K562 (cell line): ENCODE data around the gene KCND1. TPM values are rescaled to one million over a fixed set of nuclear protein-coding genes. Genes with fewer than 3 reads are reported as not detected.
A peak's percentile ranks its signal among the peaks of the same experiment; 100 is the strongest.

Experiments used
- ATAC-seq: fragments of 200-7000 bp; cut with Tn5 transposase; 3 replicates; pipeline ENCODE4 v1.9.1; 2020; ENCODE audit warnings: moderate library complexity
- BruUV-seq: library from RNA; stranded (reverse); fragments of 400-500 nt; replicated peaks from 2 replicates; lab custom pipeline; 2021; lab: Mats Ljungman, UMichigan
- CTCF ChIA-PET: fragments of 300-600 bp; formaldehyde crosslinking; extraction: SDS; loops from one replicate; lab custom pipeline; 2021; ENCODE audit warnings: low intra/inter-chr PET ratio; lab: Yijun Ruan, JAX
- POLR2A ChIA-PET: fragments of 300-600, 350-650 bp; sonication (Branson Sonifier 250); formaldehyde crosslinking; extraction: SDS; loops from one replicate; lab custom pipeline; 2021; ENCODE audit warnings: antibody characterized with exemption, inconsistent platforms; lab: Yijun Ruan, JAX
- DNase-seq, 4 experiments: peaks; one replicate each; pipeline versions ENCODE4 v3.0.0 to v3.0.0-alpha.2; 2011 to 2018; ENCODE audit warnings: low spot score in 3 of 4, mixed read lengths in 3 of 4; ENCODE audit errors: extremely low read depth in 1 of 4
- FAIRE-seq: peaks from 2 replicates; lab custom pipeline; 2011; peaks lifted over from hg19 to GRCh38; lab: Jason Lieb, UNC
- H2AFZ ChIP-seq: 2 replicates; pipeline ENCODE4 v1.6.0; 2011; ENCODE audit warnings: low read depth, low read length, control low read depth, inconsistent platforms
- H3K27ac ChIP-seq: fragments of 200-600 bp; 3 replicates; pipeline ENCODE4 v1.8.0; 2011; ENCODE audit warnings: low read depth, mild to moderate bottlenecking, control low read depth, inconsistent platforms, low read length, moderate library complexity, mixed read lengths; ENCODE audit errors: extremely low read depth
- H3K27me3 ChIP-seq, 2 experiments: fragments of 300-600 bp in 1 of 2; 2 replicates in 1 of 2; 3 replicates in 1 of 2; pipeline versions ENCODE4 v1.6.0 to v1.8.0; 2011; ENCODE audit warnings: inconsistent platforms in 2 of 2, low read length in 2 of 2, mild to moderate bottlenecking in 1 of 2, mixed read lengths in 1 of 2, moderate library complexity in 1 of 2; ENCODE audit not compliant: control insufficient read depth in 2 of 2, insufficient read depth in 2 of 2
- H3K36me3 ChIP-seq: fragments of 300-600 bp; 3 replicates; pipeline ENCODE4 v1.8.0; 2011; ENCODE audit warnings: mild to moderate bottlenecking, low read length, inconsistent platforms; ENCODE audit not compliant: control insufficient read depth, insufficient read depth
- H3K4me1 ChIP-seq, 2 experiments: fragments of 200-600 bp in 1 of 2; replicated peaks in 1 of 2; 2 replicates in 1 of 2; 3 replicates in 1 of 2; pipeline versions ENCODE4 v1.5.1 to v1.8.0; 2011; ENCODE audit warnings: inconsistent platforms in 2 of 2, low read length in 2 of 2, mild to moderate bottlenecking in 1 of 2, mixed read lengths in 1 of 2, moderate library complexity in 1 of 2; ENCODE audit not compliant: control insufficient read depth in 2 of 2, insufficient read depth in 2 of 2
- H3K4me2 ChIP-seq: 2 replicates; pipeline ENCODE4 v1.6.1; 2011; ENCODE audit warnings: low read length, control low read depth, inconsistent platforms, mixed read lengths; ENCODE audit not compliant: insufficient read depth
- H3K4me3 ChIP-seq: fragments of 200-600 bp; sonication (generic), shearing (Covaris generic); 2 replicates; pipeline ENCODE4 v1.5.1; 2016; ENCODE audit warnings: control low read depth, inconsistent platforms
- H3K79me2 ChIP-seq: fragments of 200-600 bp; 3 replicates; pipeline ENCODE4 v1.8.0; 2011; ENCODE audit warnings: low read length, inconsistent platforms; ENCODE audit not compliant: control insufficient read depth, insufficient read depth
- H3K9ac ChIP-seq, 2 experiments: 2 replicates each; pipeline versions ENCODE4 v1.6.0 to v1.6.1; 2011; ENCODE audit warnings: low read depth in 2 of 2, low read length in 2 of 2, control low read depth in 1 of 2, inconsistent platforms in 1 of 2, mild to moderate bottlenecking in 1 of 2, mixed read lengths in 1 of 2; ENCODE audit not compliant: insufficient read depth in 1 of 2
- H3K9me1 ChIP-seq: one replicate; pipeline ENCODE4 v1.6.0; 2011; ENCODE audit warnings: inconsistent platforms, mild to moderate bottlenecking, low read length, moderate library complexity; ENCODE audit not compliant: control insufficient read depth, insufficient read depth
- H3K9me3 ChIP-seq: replicated peaks from 2 replicates; pipeline ENCODE4 v1.5.1; 2011; ENCODE audit warnings: low read depth, low read length, inconsistent platforms; ENCODE audit not compliant: control insufficient read depth, insufficient read depth
- H4K20me1 ChIP-seq: replicated peaks from 2 replicates; pipeline ENCODE4 v1.6.1; 2011; ENCODE audit warnings: low read length, inconsistent platforms, mixed read lengths; ENCODE audit not compliant: control insufficient read depth, insufficient read depth
- BACH1 ChIP-seq: fragments of 200-800 bp; sonication (Bioruptor generic); IDR thresholded peaks from 2 replicates; pipeline ENCODE4 v1.6.1; 2016; ENCODE audit warnings: missing genetic modification characterization, missing compliant biosample characterization
- DEAF1 ChIP-seq: fragments of 450-650 bp; formaldehyde crosslinking; IDR thresholded peaks from 2 replicates; pipeline ENCODE4 v1.4.0; 2020; ENCODE audit warnings: mild to moderate bottlenecking, moderate library complexity
- E2F3 ChIP-seq: fragments of 250-450 bp; sonication (Bioruptor Pico); IDR thresholded peaks from 2 replicates; pipeline ENCODE4 v1.4.0; 2020; ENCODE audit warnings: mild to moderate bottlenecking
- ETS2 ChIP-seq: IDR thresholded peaks from 2 replicates; pipeline ENCODE4 v1.6.1; 2016; ENCODE audit warnings: borderline replicate concordance, missing genetic modification characterization, mild to moderate bottlenecking, moderate library complexity, missing compliant biosample characterization; ENCODE audit not compliant: poor library complexity, severe bottlenecking
- LARP7 ChIP-seq: fragments of 450-650 bp; IDR thresholded peaks from 2 replicates; pipeline ENCODE4 v1.6.1; 2016
- RBBP5 ChIP-seq: fragments of 200-600 bp; sonication (generic); IDR thresholded peaks from 2 replicates; pipeline ENCODE4 v1.6.1; 2012; ENCODE audit warnings: borderline replicate concordance, mild to moderate bottlenecking, low read length, control low read depth, inconsistent platforms; ENCODE audit not compliant: insufficient read depth, poor library complexity, severe bottlenecking
- SMARCA5 ChIP-seq: fragments of 450-650 bp; IDR thresholded peaks from 2 replicates; pipeline ENCODE4 v1.6.1; 2016
- THRA ChIP-seq: fragments of 450-650 bp; IDR thresholded peaks from 2 replicates; pipeline ENCODE4 v1.6.1; 2017; ENCODE audit warnings: mild to moderate bottlenecking, moderate library complexity
- TRIM28 ChIP-seq: fragments of 450-650 bp; IDR thresholded peaks from 2 replicates; pipeline ENCODE4 v1.6.1; 2017
- ZNF140 ChIP-seq: fragments of 250-450 bp; sonication (Bioruptor Pico); IDR thresholded peaks from 2 replicates; pipeline ENCODE4 v1.8.0; 2021; ENCODE audit warnings: moderate library complexity, mild to moderate bottlenecking, inconsistent platforms
- ZNF143 ChIP-seq: sonication (generic); formaldehyde crosslinking; IDR thresholded peaks from 2 replicates; pipeline ENCODE4 v1.9.0; 2022; ENCODE audit warnings: mild to moderate bottlenecking, missing genetic modification reagents
- ZNF280B ChIP-seq: fragments of 250-450 bp; sonication (Bioruptor Pico); IDR thresholded peaks from 2 replicates; pipeline ENCODE4 v1.5.1; 2021; ENCODE audit warnings: mild to moderate bottlenecking
- ZNF551 ChIP-seq: fragments of 250-450 bp; sonication (Bioruptor Pico); IDR thresholded peaks from 2 replicates; pipeline ENCODE4 v1.5.0; 2021; ENCODE audit warnings: mild to moderate bottlenecking, moderate library complexity
- ZNF561 ChIP-seq: fragments of 450-650 bp; formaldehyde crosslinking; conservative IDR thresholded peaks from 2 replicates; pipeline ENCODE4 v1.4.0; 2020; ENCODE audit warnings: mild to moderate bottlenecking, moderate library complexity
- WGBS: fragments of 100-300 bp; shearing (Covaris generic); methylation state at CpG from one replicate; pipeline ENCODE4 v1.1.6; 2016; ENCODE audit warnings: low coverage, mixed read lengths; ENCODE audit not compliant: insufficient coverage; ENCODE audit errors: missing lambda C conversion rate; 5-methylcytosine and 5-hydroxymethylcytosine counted together
- in situ Hi-C: fragments of 300-500 bp; cut with MboI; formaldehyde crosslinking; loops from 4 replicates; pipeline ENCODE4 v1.15.0; 2018; ENCODE audit warnings: inconsistent platforms, mixed read lengths
- intact Hi-C: fragments of 100-400 bp; cut with micrococcal nuclease; formaldehyde crosslinking; loops from 2 replicates; pipeline ENCODE4 v1.14.2; 2022
- polyA plus RNA-seq, 8 experiments: library from polyadenylated mRNA; depleted of rRNA in 4 of 8; stranded (reverse) in 5 of 8; unstranded in 3 of 8; fragments of >200 nt; fragmentation: Nextera tagmentation in 2 of 8; fragmentation: Illumina TruSeq in 1 of 8; extraction: Ambion mirVana in 2 of 8; extraction: Trizol in 1 of 8; gene quantifications; 2 replicates each; pipeline versions ENCODE4 v1.2.1 to v1.2.3, GENCODE V29; 2011 to 2014; ENCODE audit warnings: inconsistent platforms in 1 of 8, missing spikeins in 1 of 8
- total RNA-seq, 7 experiments: library from RNA; depleted of rRNA in 6 of 7; stranded (reverse); fragments of >200 nt in 6 of 7; fragmentation: Illumina TruSeq in 2 of 7; extraction: Trizol in 2 of 7; gene quantifications; 2 replicates each; pipeline versions ENCODE4 v1.2.1 to v1.2.3, GENCODE V29; 2011 to 2021; ENCODE audit warnings: low replicate concordance in 1 of 7

KCND1 gene
- total and polyA plus RNA-seq, 9 of the 15 experiments (the other 6 are each of a cell fraction or from before 2014, with no cell fraction given): 0.06 to 0.83 (median 0.39) TPM; not detected in 1

GRCh38 chrX:48936429-48937053 is 35.1 kb downstream of the KCND1 start (continued):
- TF ChIP-seq RBBP5: no peak
- no peak for TF ChIP-seq DEAF1
- TF ChIP-seq BACH1: 0 out of 2 replicates have a peak, but pooled peaks have one; percentile 3

- Histone ChIP-seq H3K27me3 (no peaks in the 10 kb centered on the region), H2AFZ (no peak overlapping the region), H3K9ac (no peak overlapping the region), H3K79me2 (peaks cover 58% of the 10 kb centered on the region), H3K9me3 (no peaks in the 10 kb centered on the region), H3K9me1 (no peaks in the 10 kb centered on the region), H3K4me1 (peaks cover 34 to 44% of the 10 kb centered on the region in 2 experiments), H3K4me3 (no peak overlapping the region), H3K27ac (peak overlapping the region; percentile 38; the same call in 1 of the 3 replicates), H3K36me3 (peaks cover 78% of the 10 kb centered on the region), H4K20me1 (no peaks in the 10 kb centered on the region), H3K4me2 (no peak overlapping the region)
- ChIA-PET CTCF (no interaction called here), POLR2A (no interaction called here)
- no peak for ATAC-seq
- WGBS: 100% methylated on average over 1 of the region's 1 CpG
- no peak for DNase-seq
- no peak for FAIRE-seq
- intact Hi-C loops: no loop called here
- BruUV-seq: no TSS peak
- in situ Hi-C loops: no loop called here
- TF ChIP-seq ZNF561 (CRISPR knock-in tag): no peak
- TF ChIP-seq ZNF551 (CRISPR knock-in tag): no peak
- no peak for TF ChIP-seq THRA
- TF ChIP-seq SMARCA5: no peak
- no peak for TF ChIP-seq ZNF140 (CRISPR knock-in tag)
- no peak for TF ChIP-seq E2F3 (CRISPR knock-in tag)
- TF ChIP-seq TRIM28: no peak
- no peak for TF ChIP-seq LARP7
- TF ChIP-seq ZNF143 (CRISPR knock-in tag): no peak
- no peak for TF ChIP-seq ETS2 (tag)
- no peak for TF ChIP-seq ZNF280B
Observed at GRCh38 chrX:48935301-48935670, 36.4 kb downstream of the KCND1 start.
